ENCODE results near the gene WDFY4.

WDFY4 gene

DNA sequence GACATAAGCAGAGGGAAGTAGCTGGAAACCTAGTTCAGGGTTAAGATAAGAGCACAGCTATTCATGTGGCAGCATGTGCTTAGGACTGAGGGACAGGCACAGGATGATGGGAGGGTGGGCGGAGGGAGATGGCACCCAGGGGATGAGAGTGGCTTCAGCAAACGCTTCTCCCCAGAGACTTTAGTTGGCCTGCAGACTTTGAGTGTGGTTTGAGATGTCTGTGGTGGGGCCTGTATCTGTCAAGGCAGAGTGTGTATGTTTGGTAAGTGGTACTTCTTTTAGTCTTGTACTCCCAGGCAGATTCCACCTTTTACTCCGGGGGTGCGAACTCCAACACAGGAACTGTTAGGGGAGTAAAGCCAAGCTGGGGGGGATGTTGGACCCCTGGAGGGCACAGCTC lies 88.9 kb downstream of the WDFY4 start:
- Histone ChIP-seq H3K36me3 (ENCODE audit: low read depth) (no peaks in the 10 kb centered on the region), H3K9me3 (ENCODE audit: severe bottlenecking) (no peaks in the 10 kb centered on the region), H3K27ac (ENCODE audit: poor library complexity, severe bottlenecking) (no peak overlapping the region), H3K4me1 (ENCODE audit: insufficient read depth, poor library complexity, severe bottlenecking) (no peaks in the 10 kb centered on the region), H3K27me3 (ENCODE audit: insufficient read depth, poor library complexity, severe bottlenecking) (no peaks in the 10 kb centered on the region), H3K4me3 (ENCODE audit: severe bottlenecking) (no peak overlapping the region)
- DNase-seq (ENCODE audit: low spot score) (no peak), ATAC-seq (ENCODE audit: low read depth) (no peak)
- TF ChIP-seq, protein P1, sequence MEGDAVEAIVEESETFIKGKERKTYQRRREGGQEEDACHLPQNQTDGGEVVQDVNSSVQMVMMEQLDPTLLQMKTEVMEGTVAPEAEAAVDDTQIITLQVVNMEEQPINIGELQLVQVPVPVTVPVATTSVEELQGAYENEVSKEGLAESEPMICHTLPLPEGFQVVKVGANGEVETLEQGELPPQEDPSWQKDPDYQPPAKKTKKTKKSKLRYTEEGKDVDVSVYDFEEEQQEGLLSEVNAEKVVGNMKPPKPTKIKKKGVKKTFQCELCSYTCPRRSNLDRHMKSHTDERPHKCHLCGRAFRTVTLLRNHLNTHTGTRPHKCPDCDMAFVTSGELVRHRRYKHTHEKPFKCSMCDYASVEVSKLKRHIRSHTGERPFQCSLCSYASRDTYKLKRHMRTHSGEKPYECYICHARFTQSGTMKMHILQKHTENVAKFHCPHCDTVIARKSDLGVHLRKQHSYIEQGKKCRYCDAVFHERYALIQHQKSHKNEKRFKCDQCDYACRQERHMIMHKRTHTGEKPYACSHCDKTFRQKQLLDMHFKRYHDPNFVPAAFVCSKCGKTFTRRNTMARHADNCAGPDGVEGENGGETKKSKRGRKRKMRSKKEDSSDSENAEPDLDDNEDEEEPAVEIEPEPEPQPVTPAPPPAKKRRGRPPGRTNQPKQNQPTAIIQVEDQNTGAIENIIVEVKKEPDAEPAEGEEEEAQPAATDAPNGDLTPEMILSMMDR (IDR thresholded peaks at IDR 0.05; ENCODE audit: poor library complexity, severe bottlenecking) = no peak

DNA sequence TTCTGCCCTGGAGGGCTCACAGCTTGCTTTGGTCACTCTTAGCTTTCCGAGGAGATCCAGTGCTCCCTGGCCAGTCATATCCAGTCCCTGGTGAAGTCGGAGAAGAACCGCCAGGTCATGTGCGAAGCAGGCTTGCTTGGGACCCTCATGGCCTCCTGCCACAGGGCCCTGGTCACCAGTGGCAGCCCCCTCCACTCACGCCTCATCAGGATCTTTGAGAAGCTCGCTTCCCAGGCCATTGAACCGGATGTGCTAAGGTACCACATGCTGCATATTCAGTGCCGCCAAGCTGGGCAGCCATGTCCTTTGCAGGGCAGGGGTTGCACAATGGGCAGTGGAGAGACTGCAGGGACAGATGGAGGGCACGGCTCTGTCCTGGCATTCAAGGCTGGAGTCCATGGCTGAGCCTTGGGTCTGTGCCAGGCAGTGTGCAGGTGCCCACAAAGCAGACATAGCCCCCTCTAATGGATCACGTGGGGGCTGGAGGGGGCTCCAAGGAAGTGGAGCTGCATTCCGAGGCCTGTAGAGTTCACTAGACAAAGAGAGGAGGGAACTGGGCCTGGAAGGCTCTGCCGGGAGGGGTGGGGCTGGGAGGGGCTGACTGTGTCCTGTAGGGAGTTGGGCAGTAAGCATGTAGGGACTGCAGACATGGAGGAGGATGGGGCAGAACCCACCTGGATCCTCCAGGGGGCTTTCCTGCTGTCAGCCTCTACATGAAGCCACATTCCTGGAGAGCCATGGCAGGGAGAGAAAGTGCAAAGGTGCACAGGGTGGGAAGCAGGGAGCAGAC lies 89.9 kb downstream of the WDFY4 start:
- ATAC-seq (ENCODE audit: low read depth) (no peak), DNase-seq (ENCODE audit: low spot score) (no peak)
- no peaks in the 10 kb centered on the region for H3K36me3 ChIP-seq (ENCODE audit: low read depth)
- no peaks in the 10 kb centered on the region for H3K9me3 ChIP-seq (ENCODE audit: severe bottlenecking)
- no peaks in the 10 kb centered on the region for H3K4me1 ChIP-seq (ENCODE audit: insufficient read depth, poor library complexity, severe bottlenecking)
- no peak overlapping the region for H3K4me3 ChIP-seq (ENCODE audit: severe bottlenecking)
- no peaks in the 10 kb centered on the region for H3K27me3 ChIP-seq (ENCODE audit: insufficient read depth, poor library complexity, severe bottlenecking)
- TF ChIP-seq, protein P1 (IDR thresholded peaks at IDR 0.05; ENCODE audit: poor library complexity, severe bottlenecking) = no peak
- no peak overlapping the region for H3K27ac ChIP-seq (ENCODE audit: poor library complexity, severe bottlenecking)

DNA sequence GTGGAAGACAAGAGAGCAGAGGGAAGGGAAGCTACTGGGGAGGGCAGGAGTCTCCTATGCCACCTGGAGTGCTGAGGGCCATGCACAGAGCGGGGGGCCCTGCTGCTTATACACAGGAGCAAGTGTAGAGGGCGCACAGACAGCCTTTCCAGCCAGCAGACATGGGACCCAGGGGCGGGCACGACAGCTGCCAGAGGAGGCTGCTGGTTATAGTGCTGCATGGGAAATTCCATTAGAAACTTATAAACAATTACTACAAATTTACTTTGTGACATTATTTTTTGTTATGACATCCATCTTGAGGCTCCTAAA lies 90.5 kb downstream of the WDFY4 start:
- H3K36me3 ChIP-seq (ENCODE audit: low read depth) = no peaks in the 10 kb centered on the region
- no peaks in the 10 kb centered on the region for H3K9me3 ChIP-seq (ENCODE audit: severe bottlenecking)
- H3K27me3 ChIP-seq (ENCODE audit: insufficient read depth, poor library complexity, severe bottlenecking) = no peaks in the 10 kb centered on the region
- DNase-seq (ENCODE audit: low spot score) (no peak), ATAC-seq (ENCODE audit: low read depth) (no peak)
- no peak overlapping the region for H3K27ac ChIP-seq (ENCODE audit: poor library complexity, severe bottlenecking)
- H3K4me3 ChIP-seq (ENCODE audit: severe bottlenecking) = no peak overlapping the region
- no peaks in the 10 kb centered on the region for H3K4me1 ChIP-seq (ENCODE audit: insufficient read depth, poor library complexity, severe bottlenecking)
- TF ChIP-seq, protein P1 (IDR thresholded peaks at IDR 0.05; ENCODE audit: poor library complexity, severe bottlenecking) = no peak

DNA sequence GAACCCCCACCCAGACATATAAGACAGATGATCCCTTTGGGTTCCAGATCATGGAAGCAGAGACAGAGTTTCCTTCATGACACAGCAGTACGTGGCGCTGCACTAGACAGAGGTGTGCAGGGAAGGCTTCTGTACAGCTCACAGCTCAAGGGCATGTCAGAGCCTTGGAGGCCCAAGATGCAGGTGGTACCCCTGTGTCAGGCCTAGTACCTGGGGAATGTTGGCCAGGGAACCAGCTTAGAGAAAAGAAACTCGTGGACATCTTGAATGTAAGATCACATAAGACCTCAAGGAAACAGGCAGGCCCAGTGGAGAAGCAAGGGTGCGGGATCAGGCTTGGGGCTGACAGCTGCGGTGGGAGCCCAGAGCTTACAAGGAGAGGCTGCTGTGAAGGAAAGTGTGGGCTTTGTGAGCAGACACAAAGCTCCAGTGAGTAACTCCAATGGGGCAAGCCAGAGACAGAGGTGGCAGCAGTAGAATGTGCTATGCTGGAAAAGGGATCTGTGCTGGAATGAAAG lies 91.4 kb downstream of the WDFY4 start:
- H3K36me3 ChIP-seq (ENCODE audit: low read depth) = no peaks in the 10 kb centered on the region
- H3K4me1 ChIP-seq (ENCODE audit: insufficient read depth, poor library complexity, severe bottlenecking) = no peaks in the 10 kb centered on the region
- DNase-seq (ENCODE audit: low spot score) (no peak), ATAC-seq (ENCODE audit: low read depth) (no peak)
- H3K27ac ChIP-seq (ENCODE audit: poor library complexity, severe bottlenecking) = no peak overlapping the region
- H3K27me3 ChIP-seq (ENCODE audit: insufficient read depth, poor library complexity, severe bottlenecking) = no peaks in the 10 kb centered on the region
- TF ChIP-seq, protein P1 (IDR thresholded peaks at IDR 0.05; ENCODE audit: poor library complexity, severe bottlenecking) = no peak
- no peak overlapping the region for H3K4me3 ChIP-seq (ENCODE audit: severe bottlenecking)
- H3K9me3 ChIP-seq (ENCODE audit: severe bottlenecking) = no peaks in the 10 kb centered on the region

DNA sequence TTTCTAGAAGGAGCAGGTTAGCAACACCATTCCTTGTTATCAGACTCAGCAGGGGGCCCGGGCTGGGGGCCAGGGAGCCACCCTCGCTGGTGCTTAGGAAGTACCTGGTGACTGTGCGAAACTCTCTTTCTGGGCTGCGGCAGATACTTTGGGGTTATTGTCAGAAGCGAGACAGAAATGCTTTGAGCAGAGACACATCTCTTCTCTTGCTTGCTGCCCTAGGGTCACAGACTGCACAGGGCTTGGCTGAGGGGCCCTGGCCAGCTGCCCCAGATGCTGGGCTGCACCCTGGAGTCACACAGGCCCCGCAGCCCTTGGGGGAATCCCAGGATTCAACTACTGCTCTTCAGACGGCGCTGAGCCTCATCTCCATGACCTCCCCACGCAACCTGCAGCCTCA lies 91.9 kb downstream of the WDFY4 start:
- no peak for ATAC-seq (ENCODE audit: low read depth)

More for the DNA sequence above, 91.9 kb downstream of the WDFY4 start:
- no peak overlapping the region for H3K4me3 ChIP-seq (ENCODE audit: severe bottlenecking)
- no peak for DNase-seq (ENCODE audit: low spot score)
- H3K27ac ChIP-seq (ENCODE audit: poor library complexity, severe bottlenecking) = no peak overlapping the region
- H3K27me3 ChIP-seq (ENCODE audit: insufficient read depth, poor library complexity, severe bottlenecking) = no peaks in the 10 kb centered on the region
- TF ChIP-seq, protein P1 (IDR thresholded peaks at IDR 0.05; ENCODE audit: poor library complexity, severe bottlenecking) = no peak
- no peaks in the 10 kb centered on the region for H3K9me3 ChIP-seq (ENCODE audit: severe bottlenecking)
- H3K36me3 ChIP-seq (ENCODE audit: low read depth) = no peaks in the 10 kb centered on the region
- H3K4me1 ChIP-seq (ENCODE audit: insufficient read depth, poor library complexity, severe bottlenecking) = no peaks in the 10 kb centered on the region
